LNCaP clone FGC (cell line): ENCODE measurements around the gene DYSF.

Experiments used
- DNase-seq: peaks from one replicate; pipeline ENCODE4 v3.0.0-alpha.2; 2011; ENCODE audit warnings: low read depth
- H3K4me3 ChIP-seq: 2 replicates; pipeline ENCODE4 v1.5.1; 2011; ENCODE audit warnings: mild to moderate bottlenecking, low read depth, low read length, control low read depth
- TF ChIP-seq, protein P1 (sequence below): IDR thresholded peaks from 2 replicates; pipeline ENCODE4 v1.5.1; 2012; ENCODE audit warnings: mild to moderate bottlenecking; ENCODE audit not compliant: control insufficient read depth, insufficient read depth; ENCODE audit errors: extremely low read depth

DYSF gene

GRCh38 chr2:71451705-71452104 is 1.7 kb upstream of the DYSF start:
- TF ChIP-seq, protein P1, sequence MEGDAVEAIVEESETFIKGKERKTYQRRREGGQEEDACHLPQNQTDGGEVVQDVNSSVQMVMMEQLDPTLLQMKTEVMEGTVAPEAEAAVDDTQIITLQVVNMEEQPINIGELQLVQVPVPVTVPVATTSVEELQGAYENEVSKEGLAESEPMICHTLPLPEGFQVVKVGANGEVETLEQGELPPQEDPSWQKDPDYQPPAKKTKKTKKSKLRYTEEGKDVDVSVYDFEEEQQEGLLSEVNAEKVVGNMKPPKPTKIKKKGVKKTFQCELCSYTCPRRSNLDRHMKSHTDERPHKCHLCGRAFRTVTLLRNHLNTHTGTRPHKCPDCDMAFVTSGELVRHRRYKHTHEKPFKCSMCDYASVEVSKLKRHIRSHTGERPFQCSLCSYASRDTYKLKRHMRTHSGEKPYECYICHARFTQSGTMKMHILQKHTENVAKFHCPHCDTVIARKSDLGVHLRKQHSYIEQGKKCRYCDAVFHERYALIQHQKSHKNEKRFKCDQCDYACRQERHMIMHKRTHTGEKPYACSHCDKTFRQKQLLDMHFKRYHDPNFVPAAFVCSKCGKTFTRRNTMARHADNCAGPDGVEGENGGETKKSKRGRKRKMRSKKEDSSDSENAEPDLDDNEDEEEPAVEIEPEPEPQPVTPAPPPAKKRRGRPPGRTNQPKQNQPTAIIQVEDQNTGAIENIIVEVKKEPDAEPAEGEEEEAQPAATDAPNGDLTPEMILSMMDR: no peak
- no peak for DNase-seq
- H3K4me3 ChIP-seq: no peak overlapping the region

- TF ChIP-seq, protein P1: no peak
- no peak for DNase-seq
- H3K4me3 ChIP-seq: no peak overlapping the region
Observed at GRCh38 chr2:71452565-71452964, 796 bp upstream of the DYSF start.

GRCh38 chr2:71454221-71455010 is 1.1 kb downstream of the DYSF start:
- TF ChIP-seq, protein P1: no peak
- no peak overlapping the region for H3K4me3 ChIP-seq
- DNase-seq: no peak

DNA sequence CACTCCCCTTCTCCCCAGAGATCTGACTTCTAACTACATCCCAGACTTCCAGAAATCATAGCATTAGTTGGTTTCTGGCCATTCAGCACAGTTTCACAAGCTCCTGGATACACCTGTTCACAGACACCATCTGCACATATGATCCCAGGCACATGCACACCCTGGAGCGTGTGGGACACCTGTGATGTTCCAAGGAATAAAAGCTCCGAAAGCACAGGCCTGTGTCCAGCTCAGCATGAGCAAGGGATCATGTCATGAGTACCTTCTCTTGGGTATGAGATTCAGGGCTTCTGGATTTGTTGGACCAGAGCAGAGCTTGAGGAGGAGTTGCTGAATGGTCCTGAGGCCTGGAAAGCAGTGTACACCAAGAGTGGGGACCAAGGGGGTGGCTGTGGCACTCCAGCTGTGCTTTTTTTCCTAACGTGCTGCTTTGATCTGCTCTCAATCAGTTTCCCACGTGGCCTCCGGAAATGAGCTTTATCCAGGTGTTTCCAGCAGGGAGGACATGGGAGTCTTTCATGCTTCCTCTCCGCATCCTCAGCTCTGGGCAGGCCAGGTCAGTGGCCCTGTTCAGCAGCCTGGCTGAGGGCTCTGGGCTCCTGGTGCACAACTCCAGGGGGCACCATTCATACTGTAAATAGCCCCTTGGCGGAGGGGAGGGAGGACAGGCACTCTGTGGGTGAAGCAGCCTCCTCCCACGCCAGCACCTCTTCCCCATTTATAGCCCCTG is 1.8 kb downstream of the DYSF start:
- TF ChIP-seq, protein P1: no peak
- DNase-seq: no peak
- H3K4me3 ChIP-seq: no peak overlapping the region

DNA sequence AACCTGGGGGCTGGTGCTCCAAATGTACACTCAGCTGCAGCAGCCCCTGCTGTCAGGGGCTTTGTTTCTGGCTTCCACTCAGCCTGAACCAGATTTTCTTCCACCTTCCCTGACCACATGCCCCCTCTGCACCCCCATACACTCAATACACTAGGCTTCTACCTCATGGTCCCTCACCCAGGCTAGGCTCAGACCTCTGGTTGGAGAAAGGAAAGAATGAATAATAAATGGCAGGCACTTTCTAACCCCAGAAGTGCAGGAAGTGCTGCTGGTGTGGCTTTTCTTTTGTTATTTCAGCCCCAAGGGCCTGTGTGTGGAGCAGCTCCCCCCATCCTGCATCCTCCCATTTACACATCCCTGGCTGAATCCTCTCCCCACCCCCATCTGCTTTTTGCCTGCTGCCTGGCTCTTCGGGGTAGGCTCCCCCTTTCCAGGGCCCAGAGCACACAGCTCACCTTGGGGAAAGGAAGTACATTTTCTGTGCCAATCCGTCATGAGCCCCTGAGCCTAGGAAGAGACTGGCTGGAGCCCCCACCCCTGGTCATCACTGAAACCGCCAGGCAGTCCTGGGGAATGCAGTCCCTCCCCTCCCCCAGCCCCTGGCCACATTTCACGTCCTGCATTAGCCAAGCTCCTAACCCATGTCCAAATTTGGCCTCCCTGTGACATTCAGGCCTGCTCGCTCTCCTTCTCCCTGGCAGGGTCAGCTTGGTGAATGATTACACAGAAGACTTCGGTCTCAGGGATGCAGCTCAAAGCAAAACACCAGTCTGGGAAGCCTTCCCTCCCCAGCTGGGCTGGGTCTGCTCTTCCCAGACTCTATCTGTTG is 2.6 kb downstream of the DYSF start:
- no peak for DNase-seq
- no peak overlapping the region for H3K4me3 ChIP-seq
- TF ChIP-seq, protein P1: no peak

DNA sequence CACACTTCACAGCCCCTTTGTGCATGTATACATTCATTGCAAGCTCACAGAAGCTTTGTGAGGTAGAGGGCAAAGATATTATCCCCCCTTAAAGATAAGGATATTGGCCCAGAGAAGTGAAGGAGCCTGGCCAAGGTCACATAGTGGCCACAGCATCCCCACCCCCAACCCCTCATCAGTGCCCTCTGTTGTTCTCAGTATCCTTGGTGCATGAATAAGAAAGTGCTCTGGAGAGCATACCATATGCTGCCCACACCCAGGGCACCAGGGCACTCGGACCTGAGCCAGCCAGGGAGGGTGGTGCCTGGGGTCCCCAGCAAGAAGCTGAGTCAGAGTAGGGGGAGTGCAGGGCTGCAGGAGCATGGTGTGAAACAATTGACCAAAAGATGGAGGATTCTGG is 3.3 kb downstream of the DYSF start:
- H3K4me3 ChIP-seq: no peak overlapping the region
- TF ChIP-seq, protein P1: no peak
- no peak for DNase-seq
